Sigmoid colon (tissue), 7 donors: ENCODE data around the gene GRIK3. TPM values are rescaled to one million over a fixed set of nuclear protein-coding genes. Genes with fewer than 3 reads are reported as not detected.

Experiments
- DNase-seq: peaks from one replicate; pipeline ENCODE4 v3.0.0-alpha.2; 2019
- H3K27ac ChIP-seq, 4 donors: fragments of 200-600 bp; sonication (generic); one replicate each; pipeline ENCODE4 v1.5.1; 2016 to 2019; ENCODE audit warnings: mild to moderate bottlenecking in 1 of 4
- H3K27me3 ChIP-seq, 3 donors: fragments of 200-600 bp; sonication (generic); one replicate each; pipeline ENCODE4 v1.5.1; 2019; ENCODE audit warnings: mild to moderate bottlenecking in 1 of 3
- H3K36me3 ChIP-seq, 4 donors: fragments of 200-600 bp; sonication (generic); one replicate each; pipeline ENCODE4 v1.5.1; 2016 to 2019
- H3K4me1 ChIP-seq, 4 donors: fragments of 200-600 bp; sonication (generic); one replicate each; pipeline ENCODE4 v1.5.1; 2017 to 2019
- H3K4me3 ChIP-seq, 4 donors: fragments of 200-600 bp; sonication (generic); one replicate each; pipeline ENCODE4 v1.5.1; 2017 to 2019; ENCODE audit warnings: mild to moderate bottlenecking in 2 of 4, moderate library complexity in 1 of 4
- H3K9me3 ChIP-seq, 4 donors: fragments of 200-600 bp in 3 of 4; sonication (generic) in 3 of 4; one replicate each; pipeline versions ENCODE4 v1.5.1 to v1.6.1; 2013 to 2019
- EP300 ChIP-seq, 4 donors: sonication (generic); formaldehyde crosslinking; IDR thresholded peaks; one replicate each; pipeline ENCODE4 v1.6.1; 2017; ENCODE audit warnings: antibody characterized with exemption in 4 of 4
- POLR2A ChIP-seq, 2 donors: fragments of 450-650 bp; IDR thresholded peaks; one replicate each; pipeline ENCODE4 v1.6.1; 2016; ENCODE audit warnings: antibody characterized with exemption in 2 of 2, mild to moderate bottlenecking in 2 of 2, moderate library complexity in 2 of 2
- POLR2AphosphoS5 ChIP-seq, 4 donors: sonication (generic); formaldehyde crosslinking; IDR thresholded peaks; one replicate each; pipeline ENCODE4 v1.6.1; 2017; ENCODE audit warnings: antibody characterized with exemption in 4 of 4
- WGBS, 2 donors: extraction: QIAGEN DNeasy Blood & Tissue Kit; methylation state at CpG; one replicate each; pipeline ENCODE4 v1.1.7; 2013; 5-methylcytosine and 5-hydroxymethylcytosine counted together
- intact Hi-C: fragments of 100-400 bp; cut with DNase I; formaldehyde crosslinking; loops from one replicate; pipeline ENCODE4 v1.15.1; 2023
- polyA plus RNA-seq, 3 donors: library from polyadenylated mRNA; stranded (reverse); fragments of 200-250 nt; gene quantifications; one replicate each; pipeline ENCODE4 v1.2.3, GENCODE V29; 2013
- total RNA-seq, 4 donors: library from RNA; depleted of rRNA; stranded (reverse); fragments of >200 nt; gene quantifications; one replicate each; pipeline ENCODE4 v1.1.0, GENCODE V29; 2016
- TF ChIP-seq, protein P1 (sequence below), 4 experiments: fragments of 450-650 bp in 3 of 4; fragments of 200-600 bp in 1 of 4; IDR thresholded peaks; one replicate each; pipeline ENCODE4 v1.5.1; 2016 to 2019; ENCODE audit warnings: antibody characterized with exemption in 4 of 4, mild to moderate bottlenecking in 3 of 4, moderate library complexity in 2 of 4
- donor health status: healthy with polysubstance abuse.
- donor health status: Bipolar disorder and iron deficiency.
- donor health status: healthy.

GRIK3 gene
- total and polyA plus RNA-seq, 7 donors, result 0.60 to 7.1 (median 3.4) TPM; not detected in 1

DNA sequence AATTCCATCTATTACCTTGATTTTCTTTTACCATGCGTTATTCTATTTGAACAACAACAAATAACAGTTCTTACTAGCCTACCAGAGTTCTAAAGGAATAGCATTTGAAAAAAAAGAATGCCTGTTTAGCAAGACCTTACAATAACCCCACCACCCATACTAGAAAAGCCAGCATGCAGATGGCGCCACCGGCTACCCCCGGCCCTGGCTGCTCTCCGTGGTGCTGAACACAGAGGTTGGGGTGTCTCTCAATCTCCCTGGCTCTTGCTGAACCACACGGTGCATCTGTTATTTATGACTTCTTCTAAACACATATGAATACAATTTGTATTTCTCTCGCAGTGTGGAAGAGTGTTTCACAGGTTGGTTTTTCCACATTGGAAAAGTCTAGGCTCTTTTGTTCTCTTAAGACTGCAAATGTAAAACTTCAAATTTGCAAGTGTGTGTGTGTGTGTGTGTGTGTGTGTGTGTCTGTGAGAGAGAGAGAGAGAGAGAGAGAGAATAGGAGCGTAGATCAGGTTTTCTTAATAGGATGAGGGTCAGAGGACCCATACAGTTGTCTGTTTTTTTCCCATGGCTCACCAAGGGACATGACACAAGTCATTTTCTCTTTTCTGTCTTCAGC, 13.6 kb downstream of the GRIK3 start:
- no peaks in the 10 kb centered on the region for H3K36me3 ChIP-seq
- no peak overlapping the region for H3K27ac ChIP-seq
- TF ChIP-seq POLR2A (IDR thresholded peaks at IDR 0.05), result no peak
- no peak for TF ChIP-seq EP300 (IDR thresholded peaks at IDR 0.05)
- no peak for TF ChIP-seq POLR2AphosphoS5 (IDR thresholded peaks at IDR 0.05)
- no peak for DNase-seq
- intact Hi-C loops, result no loop called here
- H3K4me3 ChIP-seq, result no peak overlapping the region
- no peaks in the 10 kb centered on the region for H3K4me1 ChIP-seq
- 14 to 29% methylated on average over 8 of the region's 8 CpGs for WGBS, 2 donors
- peaks cover 0 to 3% (median 0%) of the 10 kb centered on the region in 4 donors for H3K9me3 ChIP-seq
- H3K27me3 ChIP-seq, result peaks cover 0 to 39% (median 3%) of the 10 kb centered on the region in 3 donors

GRCh38 chr1:37018510-37018909, 15.8 kb downstream of the GRIK3 start:
- peaks cover 0 to 32% (median 3%) of the 10 kb centered on the region in 3 donors for H3K27me3 ChIP-seq
- TF ChIP-seq POLR2AphosphoS5 (IDR thresholded peaks at IDR 0.05) (no peak), EP300 (IDR thresholded peaks at IDR 0.05) (no peak), POLR2A (IDR thresholded peaks at IDR 0.05) (no peak)
- TF ChIP-seq, protein P1, sequence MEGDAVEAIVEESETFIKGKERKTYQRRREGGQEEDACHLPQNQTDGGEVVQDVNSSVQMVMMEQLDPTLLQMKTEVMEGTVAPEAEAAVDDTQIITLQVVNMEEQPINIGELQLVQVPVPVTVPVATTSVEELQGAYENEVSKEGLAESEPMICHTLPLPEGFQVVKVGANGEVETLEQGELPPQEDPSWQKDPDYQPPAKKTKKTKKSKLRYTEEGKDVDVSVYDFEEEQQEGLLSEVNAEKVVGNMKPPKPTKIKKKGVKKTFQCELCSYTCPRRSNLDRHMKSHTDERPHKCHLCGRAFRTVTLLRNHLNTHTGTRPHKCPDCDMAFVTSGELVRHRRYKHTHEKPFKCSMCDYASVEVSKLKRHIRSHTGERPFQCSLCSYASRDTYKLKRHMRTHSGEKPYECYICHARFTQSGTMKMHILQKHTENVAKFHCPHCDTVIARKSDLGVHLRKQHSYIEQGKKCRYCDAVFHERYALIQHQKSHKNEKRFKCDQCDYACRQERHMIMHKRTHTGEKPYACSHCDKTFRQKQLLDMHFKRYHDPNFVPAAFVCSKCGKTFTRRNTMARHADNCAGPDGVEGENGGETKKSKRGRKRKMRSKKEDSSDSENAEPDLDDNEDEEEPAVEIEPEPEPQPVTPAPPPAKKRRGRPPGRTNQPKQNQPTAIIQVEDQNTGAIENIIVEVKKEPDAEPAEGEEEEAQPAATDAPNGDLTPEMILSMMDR (IDR thresholded peaks at IDR 0.05), result no peak
- intact Hi-C loops, result no loop called here

GRCh38 chr1:37017720-37018119, 16.6 kb downstream of the GRIK3 start:
- no peaks in the 10 kb centered on the region for H3K36me3 ChIP-seq
- no peak for DNase-seq
- no peaks in the 10 kb centered on the region for H3K4me1 ChIP-seq
- H3K9me3 ChIP-seq, result peaks cover 0 to 3% (median 0%) of the 10 kb centered on the region in 4 donors
- no peak overlapping the region for H3K27ac ChIP-seq
- intact Hi-C loops, result no loop called here
- 49 to 60% methylated on average over 4 of the region's 4 CpGs for WGBS, 2 donors
- H3K4me3 ChIP-seq, result no peak overlapping the region
- peaks cover 0 to 32% (median 3%) of the 10 kb centered on the region in 3 donors for H3K27me3 ChIP-seq
- TF ChIP-seq EP300 (IDR thresholded peaks at IDR 0.05), result no peak
- TF ChIP-seq, protein P1 (IDR thresholded peaks at IDR 0.05), result no peak
- no peak for TF ChIP-seq POLR2AphosphoS5 (IDR thresholded peaks at IDR 0.05)
- no peak for TF ChIP-seq POLR2A (IDR thresholded peaks at IDR 0.05)

More at GRCh38 chr1:37018510-37018909, 15.8 kb downstream of the GRIK3 start:
- no peak for DNase-seq
- H3K4me3 ChIP-seq, result no peak overlapping the region
- no peak overlapping the region for H3K27ac ChIP-seq
- peaks cover 0 to 3% (median 0%) of the 10 kb centered on the region in 4 donors for H3K9me3 ChIP-seq
- no peaks in the 10 kb centered on the region for H3K36me3 ChIP-seq
- H3K4me1 ChIP-seq, result no peaks in the 10 kb centered on the region

GRCh38 chr1:37016121-37016520, 18.2 kb downstream of the GRIK3 start:
- Histone ChIP-seq H3K4me1 (no peaks in the 10 kb centered on the region), H3K27ac (no peak overlapping the region), H3K36me3 (no peaks in the 10 kb centered on the region), H3K4me3 (no peak overlapping the region), H3K27me3 (peaks cover 0 to 22% (median 3%) of the 10 kb centered on the region in 3 donors), H3K9me3 (peaks cover 0 to 3% (median 0%) of the 10 kb centered on the region in 4 donors)
- no peak for DNase-seq
- no peak for TF ChIP-seq POLR2AphosphoS5 (IDR thresholded peaks at IDR 0.05)
- intact Hi-C loops, result no loop called here

- Histone ChIP-seq H3K4me3 (no peak overlapping the region), H3K9me3 (peaks cover 0 to 3% (median 0%) of the 10 kb centered on the region in 4 donors), H3K27ac (no peak overlapping the region), H3K27me3 (peaks cover 0 to 20% (median 3%) of the 10 kb centered on the region in 3 donors), H3K36me3 (no peaks in the 10 kb centered on the region), H3K4me1 (no peaks in the 10 kb centered on the region)
- WGBS, 2 donors, result 76 to 82% methylated on average over 7 of the region's 7 CpGs
- TF ChIP-seq, protein P1 (IDR thresholded peaks at IDR 0.05), result no peak
- no peak for TF ChIP-seq POLR2AphosphoS5 (IDR thresholded peaks at IDR 0.05)
- TF ChIP-seq POLR2A (IDR thresholded peaks at IDR 0.05), result no peak
- no peak for TF ChIP-seq EP300 (IDR thresholded peaks at IDR 0.05)
- no peak for DNase-seq
- intact Hi-C loops, result no loop called here
Measured at GRCh38 chr1:37015713-37016112, 18.6 kb downstream of the GRIK3 start.

GRCh38 chr1:37012226-37012625, 22.1 kb downstream of the GRIK3 start:
- no peaks in the 10 kb centered on the region for H3K36me3 ChIP-seq
- no peak overlapping the region for H3K4me3 ChIP-seq
- no peak overlapping the region for H3K27ac ChIP-seq
- intact Hi-C loops, result no loop called here
- no peak for DNase-seq
- no peaks in the 10 kb centered on the region for H3K9me3 ChIP-seq
- WGBS, 2 donors, result 52 to 53% methylated on average over 6 of the region's 6 CpGs
- no peaks in the 10 kb centered on the region for H3K4me1 ChIP-seq
- TF ChIP-seq, protein P1 (IDR thresholded peaks at IDR 0.05), result no peak
- no peak for TF ChIP-seq EP300 (IDR thresholded peaks at IDR 0.05)
- no peak for TF ChIP-seq POLR2AphosphoS5 (IDR thresholded peaks at IDR 0.05)
- TF ChIP-seq POLR2A (IDR thresholded peaks at IDR 0.05), result no peak
- peaks cover 0 to 7% (median 0%) of the 10 kb centered on the region in 3 donors for H3K27me3 ChIP-seq
